HUDEP-2 (cell line): Measurements from ENCODE around the gene YIF1B.

Source experiments
- DNase-seq, 76 experiments: peaks; one replicate each; lab custom pipeline; 2025; ENCODE audit not compliant: unreplicated experiment in 76 of 76; lab: John Stamatoyannopoulos, UW

Gene YIF1B

DNA sequence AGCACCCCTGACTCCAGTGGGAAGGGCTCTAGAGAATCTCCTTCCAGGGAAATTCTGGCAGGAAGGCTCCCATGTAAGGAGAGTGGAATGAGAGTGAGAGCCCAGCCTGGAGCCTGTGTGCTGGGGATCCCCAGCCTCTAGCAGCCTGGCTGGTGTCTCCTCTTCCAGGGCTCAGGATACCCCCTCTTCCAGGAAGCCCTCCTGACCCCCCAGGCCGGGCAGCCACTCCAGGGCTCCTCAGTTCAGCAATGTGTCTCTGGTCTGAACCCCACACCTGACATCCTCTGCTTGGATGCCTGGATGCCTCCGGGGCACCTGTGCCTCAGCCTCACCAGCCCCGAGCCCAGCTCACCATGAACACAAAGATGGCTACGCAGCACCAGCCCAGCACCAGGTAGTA, 8.7 kb downstream of the YIF1B start:
- no peak for DNase-seq

DNA sequence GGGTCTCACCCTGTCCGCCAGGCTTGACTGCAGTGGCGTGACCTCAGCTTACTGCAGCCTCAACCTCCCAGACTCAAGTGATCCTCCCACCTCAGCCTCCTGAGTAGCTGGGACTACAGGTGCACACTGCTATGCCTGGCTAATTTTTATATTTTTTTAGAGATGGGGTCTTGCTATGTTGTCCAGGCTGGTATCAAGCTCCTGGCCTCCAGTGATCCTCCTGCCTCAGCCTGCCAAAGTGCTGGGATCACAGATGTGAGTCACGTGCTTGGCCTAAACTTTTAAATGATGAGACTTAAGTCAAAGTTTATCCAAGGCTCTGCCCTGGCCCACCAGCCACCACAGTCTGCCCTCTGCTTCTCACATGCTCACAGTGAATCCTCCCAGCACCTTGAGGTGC, 9.5 kb downstream of the YIF1B start:
- DNase-seq: no peak

DNA sequence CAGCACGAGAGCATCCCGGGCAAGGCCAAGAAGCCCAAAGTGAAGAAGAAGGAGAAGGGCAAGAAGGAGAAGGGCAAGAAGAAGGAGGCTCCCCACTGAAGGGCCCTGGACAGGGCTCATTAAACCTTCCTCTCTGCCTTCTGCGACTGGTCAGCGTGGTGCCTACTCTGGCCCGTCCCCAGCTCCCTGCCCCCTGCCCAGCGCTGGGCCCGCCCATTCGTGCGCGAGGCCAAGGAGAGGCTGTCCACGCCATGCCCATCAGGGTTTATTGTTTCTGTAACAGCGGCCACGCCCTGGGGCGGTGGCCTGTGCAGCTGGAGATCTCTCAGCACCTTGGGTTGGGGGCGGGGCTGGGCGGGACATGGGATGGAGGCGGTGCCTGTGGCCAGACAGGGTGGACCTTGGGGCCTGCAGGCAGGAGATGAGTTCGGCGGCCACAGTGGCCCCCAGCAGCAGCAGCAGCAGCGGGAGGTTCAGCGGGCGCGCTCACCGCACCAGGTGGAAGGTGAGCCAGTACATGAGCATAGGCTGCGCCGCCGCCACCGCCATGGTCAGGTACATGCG, 10.8 kb downstream of the YIF1B start:
- peak in 72 of 76 experiments; percentile 20 to 86 (median 68) for DNase-seq

GRCh38 chr19:38304352-38304865, 11.3 kb downstream of the YIF1B start:
- no peak for DNase-seq

DNA sequence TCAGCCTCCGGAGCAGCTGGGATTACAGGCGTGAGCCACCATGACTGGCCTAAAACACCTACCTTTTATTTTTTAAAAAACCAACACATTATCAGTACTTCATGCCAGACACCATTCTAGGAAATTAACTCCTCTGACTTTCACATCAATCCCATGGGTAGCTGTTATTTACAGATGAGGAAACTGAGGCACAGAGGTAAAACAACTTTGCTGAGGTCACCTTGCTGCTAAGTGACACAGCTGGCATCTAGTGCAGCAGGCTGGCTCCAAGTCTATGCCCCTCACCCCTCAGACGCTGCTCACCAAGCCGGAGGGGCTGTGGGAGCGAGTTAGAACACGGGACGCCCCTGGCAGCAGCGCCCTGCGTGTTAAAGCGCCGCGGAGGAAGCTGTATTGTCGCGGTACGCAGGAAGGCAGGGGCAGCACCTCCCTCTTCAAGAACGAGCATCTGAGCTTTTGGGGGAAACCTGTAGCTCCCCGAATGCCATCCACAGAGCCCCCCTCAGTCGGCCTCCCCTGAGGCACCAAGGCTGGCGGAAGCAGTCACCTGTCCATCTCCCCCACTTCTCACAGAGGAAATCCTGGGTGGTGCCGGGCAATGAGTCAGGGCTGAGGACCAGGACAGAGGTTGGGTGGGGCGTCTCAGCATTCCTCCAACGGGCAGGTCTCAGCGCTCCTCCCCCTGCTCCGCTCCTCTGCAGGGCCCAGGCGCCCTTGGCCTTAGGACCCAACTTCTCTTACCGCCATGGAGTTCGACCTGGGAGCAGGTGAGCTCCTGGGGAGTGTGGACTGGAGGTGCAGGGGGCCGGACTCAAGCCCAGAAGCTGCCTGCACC, 12.0 kb downstream of the YIF1B start, which contains the start of gene C19orf33:
TSS of gene C19orf33 (plus strand) at position 735 of the 835 bp plus-strand sequence. CDS start at position 746, 11 bp downstream.
- DNase-seq: peak in 69 of 76 experiments; percentile 13 to 84 (median 65)

DNA sequence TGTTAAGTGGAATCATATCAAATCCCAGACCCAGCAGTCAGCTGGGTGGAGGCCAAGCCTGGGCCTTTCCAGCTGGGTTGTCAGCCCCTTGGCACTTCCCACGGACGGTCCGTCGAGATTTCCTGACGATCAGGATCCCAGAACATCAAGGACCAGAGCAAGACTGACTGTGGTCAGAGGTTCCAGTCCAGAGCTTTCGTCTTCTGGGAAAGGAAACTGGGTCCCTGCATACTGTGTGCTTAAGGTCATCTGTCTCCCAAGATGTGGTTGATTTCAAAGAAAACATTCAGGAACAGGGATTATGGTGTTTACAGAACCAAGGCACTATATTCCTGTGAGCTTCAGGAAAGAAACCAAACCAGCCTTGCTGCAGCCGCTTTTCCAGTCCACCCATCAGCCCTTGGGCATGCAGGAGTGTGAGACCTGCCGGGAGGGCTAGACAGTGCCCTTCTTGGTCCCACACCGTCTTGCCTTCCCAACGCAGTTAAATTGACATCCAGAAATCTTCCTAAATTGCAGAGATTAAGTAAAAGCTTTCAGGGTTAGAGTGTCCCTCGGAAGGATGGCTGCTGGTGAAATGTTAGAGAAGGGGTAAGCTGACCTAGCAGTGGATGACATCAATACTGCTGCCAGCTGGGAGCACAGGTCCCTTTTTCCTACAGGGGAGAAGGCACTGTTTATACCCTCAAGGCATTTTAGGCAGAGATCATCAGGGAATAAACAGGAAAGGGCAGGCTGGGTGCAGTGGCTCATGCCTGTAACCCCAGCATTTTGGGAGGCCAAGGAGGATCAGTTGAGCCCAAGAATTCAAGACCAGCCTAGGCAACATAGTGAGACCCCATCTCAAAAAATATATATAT, 16.7 kb downstream of the YIF1B start:
- no peak for DNase-seq

DNA sequence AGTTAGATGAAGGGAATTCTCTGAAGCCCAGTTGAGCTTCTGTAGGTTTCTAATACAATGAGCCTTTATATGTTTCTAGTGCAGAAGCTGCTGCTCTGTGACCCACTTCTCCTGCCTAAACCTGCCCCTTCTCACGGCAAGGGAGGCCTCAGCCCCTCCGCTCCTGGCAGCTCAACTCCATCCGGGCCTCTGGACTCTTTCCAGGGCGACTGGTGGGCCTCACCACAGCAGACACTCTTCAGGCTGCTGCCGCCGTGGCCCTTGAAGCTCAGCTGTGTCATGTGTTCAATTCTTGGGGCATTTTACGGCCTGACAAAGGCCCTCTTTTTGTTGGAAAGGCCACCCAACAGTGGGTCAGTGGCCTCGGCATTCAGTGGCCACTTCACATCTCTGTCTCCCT, 21.7 kb downstream of the YIF1B start:
- no peak for DNase-seq

- DNase-seq: no peak
Measured at GRCh38 chr19:38293281-38293680, 22.5 kb downstream of the YIF1B start.

DNA sequence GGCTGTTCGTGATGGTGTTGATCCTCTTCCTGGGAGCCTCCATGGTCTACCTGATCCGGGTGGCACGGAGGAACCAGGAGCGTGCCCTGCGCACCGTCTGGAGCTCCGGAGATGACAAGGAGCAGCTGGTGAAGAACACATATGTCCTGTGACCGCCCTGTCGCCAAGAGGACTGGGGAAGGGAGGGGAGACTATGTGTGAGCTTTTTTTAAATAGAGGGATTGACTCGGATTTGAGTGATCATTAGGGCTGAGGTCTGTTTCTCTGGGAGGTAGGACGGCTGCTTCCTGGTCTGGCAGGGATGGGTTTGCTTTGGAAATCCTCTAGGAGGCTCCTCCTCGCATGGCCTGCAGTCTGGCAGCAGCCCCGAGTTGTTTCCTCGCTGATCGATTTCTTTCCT, 23.9 kb downstream of the YIF1B start:
- no peak for DNase-seq

DNA sequence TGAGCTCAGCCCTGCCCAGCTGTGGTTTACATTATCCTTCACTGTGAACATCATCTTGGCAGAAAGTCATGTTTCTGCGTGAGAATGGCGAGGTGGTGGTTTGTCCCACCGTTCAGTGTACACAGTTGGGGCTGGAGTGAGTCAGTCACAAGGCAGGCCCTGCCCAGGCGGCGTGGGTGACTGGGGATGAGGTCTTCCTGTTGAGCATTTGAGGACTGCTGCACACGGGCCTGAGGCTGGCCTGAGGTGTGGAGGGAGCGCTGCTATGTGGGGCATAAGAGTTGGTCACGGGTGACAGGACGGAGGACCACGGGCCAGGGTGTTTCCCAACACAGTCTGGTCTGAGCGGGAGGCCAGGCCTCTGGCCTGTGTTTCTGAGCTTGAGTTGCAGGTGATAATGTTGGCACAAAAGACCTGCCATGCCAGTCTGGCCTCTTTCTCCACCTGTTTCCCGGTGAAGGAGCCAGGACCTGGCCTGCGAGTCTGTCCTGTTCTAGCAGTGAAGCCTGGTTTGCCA, 25.1 kb downstream of the YIF1B start:
- DNase-seq: peak in 52 of 76 experiments; percentile 8 to 82 (median 45)

- no peak for DNase-seq
Measured at GRCh38 chr19:38289955-38290354, 25.8 kb downstream of the YIF1B start.

DNA sequence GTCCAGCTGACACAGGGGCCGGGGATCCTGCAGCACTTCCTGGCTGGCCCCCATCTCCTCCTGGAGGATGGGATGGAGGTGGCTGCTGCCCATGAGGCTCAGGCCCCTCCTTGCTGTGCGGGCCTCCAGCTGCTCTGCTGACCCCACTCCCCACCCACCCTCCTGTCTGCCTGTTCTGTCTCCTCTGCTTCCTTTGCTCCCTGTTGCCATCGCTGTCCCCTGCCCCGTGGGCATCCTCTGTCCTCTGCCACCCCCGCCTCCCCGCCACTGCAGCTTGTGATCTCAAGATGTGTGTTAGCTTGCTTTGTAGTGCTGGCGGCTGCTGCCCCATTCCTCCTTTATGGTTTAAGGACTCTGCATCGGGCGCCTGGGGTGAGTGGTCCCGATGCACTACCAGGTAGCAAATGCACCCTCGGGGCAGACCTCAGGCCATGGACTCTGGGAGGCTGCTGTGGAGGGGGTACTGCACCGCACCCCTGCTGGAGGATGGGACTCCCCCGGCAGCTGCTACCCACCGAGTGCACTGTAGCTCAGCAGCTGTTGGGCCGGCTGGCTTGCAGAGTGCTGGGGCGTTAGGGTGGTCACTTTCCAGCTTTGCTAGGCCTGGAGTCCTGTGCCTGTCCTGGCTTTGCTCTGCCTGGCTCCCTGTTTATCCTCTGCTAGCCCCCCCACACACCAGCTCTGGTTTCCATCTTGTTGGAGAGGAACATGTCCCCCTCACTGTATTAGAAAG, 27.5 kb downstream of the YIF1B start:
- DNase-seq: no peak

DNA sequence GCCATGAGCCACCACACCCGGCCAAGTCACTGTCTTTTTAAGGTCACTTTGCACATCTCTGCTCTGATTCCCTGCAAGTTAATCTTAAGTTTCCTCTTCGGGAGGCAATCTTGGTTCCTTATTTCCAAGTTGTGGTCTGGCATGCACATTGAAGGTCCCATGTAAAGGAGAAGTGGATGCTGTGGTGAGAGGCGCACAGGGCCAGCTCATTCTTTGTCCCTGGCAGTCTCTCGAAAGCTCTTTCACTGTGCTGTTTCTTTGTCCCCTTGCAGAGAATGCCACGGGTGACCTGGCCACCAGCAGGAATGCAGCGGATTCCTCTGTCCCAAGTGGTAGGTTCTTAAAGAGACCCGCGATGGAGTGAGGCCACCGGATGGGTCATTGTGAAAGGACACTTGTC, 28.1 kb downstream of the YIF1B start:
- DNase-seq: no peak

- no peak for DNase-seq
Measured at GRCh38 chr19:38285567-38285966, 30.2 kb downstream of the YIF1B start.

DNA sequence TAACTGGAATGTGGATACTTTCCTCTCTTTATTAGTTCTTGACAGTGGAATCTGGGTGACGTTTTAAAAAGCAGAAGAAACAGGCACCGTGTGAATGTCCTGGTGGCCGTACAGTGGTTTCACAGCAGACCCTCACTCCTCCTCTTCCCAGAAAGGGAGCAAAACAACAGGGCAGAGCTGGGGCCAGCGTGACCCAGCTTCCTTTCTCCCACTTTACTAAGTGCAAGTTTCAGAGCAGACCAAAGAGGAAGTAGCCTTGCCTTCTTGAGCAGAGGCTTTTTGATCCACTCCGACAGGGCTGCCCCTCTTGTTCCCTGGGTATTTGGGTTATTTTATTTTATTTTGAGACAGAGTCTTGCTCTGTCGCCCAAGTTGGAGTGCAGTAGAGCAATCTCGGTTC, 31.3 kb downstream of the YIF1B start:
- no peak for DNase-seq

DNA sequence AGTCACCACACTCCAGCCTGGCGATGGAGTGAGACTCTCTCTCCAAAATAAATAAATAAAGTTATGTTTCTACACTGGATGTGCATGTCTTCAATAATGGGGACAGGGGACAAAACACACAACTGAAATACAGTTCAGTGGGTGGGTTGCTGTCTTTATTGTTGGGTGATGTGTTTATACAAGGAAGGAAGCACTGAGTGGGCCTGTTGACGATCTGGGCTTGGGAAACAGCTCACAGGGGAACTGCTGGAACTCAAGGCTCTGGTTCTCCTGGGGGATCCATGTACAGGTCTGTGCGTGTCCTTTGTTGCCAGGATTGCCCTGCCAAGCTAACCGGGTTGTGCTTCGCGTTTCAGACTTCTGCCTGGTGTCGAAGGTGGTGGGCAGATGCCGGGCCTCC, 32.5 kb downstream of the YIF1B start:
- DNase-seq: no peak

- DNase-seq: peak in 2 of 76 experiments; percentile 27 to 28
Measured at GRCh38 chr19:38281811-38282566, 33.8 kb downstream of the YIF1B start.

DNA sequence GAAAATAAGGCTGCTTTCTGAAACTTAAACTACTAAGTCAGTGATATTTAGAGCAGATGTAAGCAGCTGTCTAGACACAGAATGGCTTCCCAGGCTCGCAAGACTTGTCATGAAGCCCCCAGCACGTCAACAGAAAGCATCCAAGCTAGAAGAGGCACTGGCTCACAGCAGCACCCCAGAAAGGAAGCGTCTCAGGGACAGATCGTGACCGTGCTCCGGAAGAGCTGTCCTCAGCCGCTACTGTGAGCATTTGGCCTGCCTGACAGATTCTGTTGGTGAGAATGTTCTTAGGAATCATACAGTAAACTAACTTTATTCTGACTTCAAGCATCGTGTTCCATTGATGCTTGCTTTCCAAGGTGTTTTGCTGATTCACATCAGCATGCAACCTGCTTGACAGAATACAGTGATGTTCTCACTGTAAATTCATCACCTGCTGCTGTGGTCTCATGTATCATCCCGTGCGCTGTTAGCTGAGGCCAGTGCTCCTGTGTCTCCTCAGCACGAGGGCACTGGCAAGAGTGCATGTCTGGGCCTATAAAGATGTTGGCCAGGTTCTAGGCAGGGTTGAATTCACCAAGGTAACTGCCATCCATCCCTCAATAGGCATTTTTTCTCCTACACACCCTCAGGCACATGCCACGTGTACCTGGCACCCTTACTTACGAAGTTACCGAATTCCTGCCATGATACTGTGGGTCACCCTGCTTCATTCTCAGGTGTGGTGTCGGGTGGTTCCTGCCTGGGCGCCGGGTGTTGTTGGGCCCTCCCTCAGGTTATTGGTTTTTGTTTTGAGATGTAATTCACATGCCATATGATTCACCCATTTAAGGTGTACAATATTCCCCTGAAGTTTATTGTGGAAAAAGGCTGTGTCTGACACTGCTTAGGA, 35.5 kb downstream of the YIF1B start:
- no peak for DNase-seq
